HTR-8/SVneo (cell line): ENCODE results near the gene BEND7.

ENCODE experiments used
- DNase-seq: peaks from one replicate; pipeline ENCODE4 v3.0.0; 2011; ENCODE audit warnings: low spot score, mixed read lengths; ENCODE audit not compliant: insufficient read length
- FAIRE-seq: peaks from 2 replicates; lab custom pipeline; 2011; peaks lifted over from hg19 to GRCh38; lab: Jason Lieb, UNC

BEND7 gene

GRCh38 chr10:13525663-13526062 lies 3.2 kb downstream of the BEND7 start:
- DNase-seq: no peak

GRCh38 chr10:13521026-13521425 lies 7.8 kb downstream of the BEND7 start:
- DNase-seq: no peak
- no peak for FAIRE-seq

More at GRCh38 chr10:13525663-13526062, 3.2 kb downstream of the BEND7 start:
- FAIRE-seq: no peak

GRCh38 chr10:13520194-13520593 lies 8.6 kb downstream of the BEND7 start:
- DNase-seq (no peak), FAIRE-seq (no peak)

GRCh38 chr10:13518076-13518692 lies 10.6 kb downstream of the BEND7 start:
- no peak for DNase-seq

GRCh38 chr10:13517675-13518074 lies 11.1 kb downstream of the BEND7 start:
- FAIRE-seq: no peak
- DNase-seq: no peak

More at GRCh38 chr10:13518076-13518692, 10.6 kb downstream of the BEND7 start:
- no peak for FAIRE-seq

- no peak for FAIRE-seq
Observed at GRCh38 chr10:13516176-13516575, 12.6 kb downstream of the BEND7 start.

GRCh38 chr10:13515467-13515866 lies 13.3 kb downstream of the BEND7 start:
- no peak for FAIRE-seq

More at GRCh38 chr10:13516176-13516575, 12.6 kb downstream of the BEND7 start:
- no peak for DNase-seq

GRCh38 chr10:13514296-13514695 lies 14.5 kb downstream of the BEND7 start:
- no peak for FAIRE-seq
- DNase-seq: no peak

More at GRCh38 chr10:13515467-13515866, 13.3 kb downstream of the BEND7 start:
- DNase-seq: no peak

GRCh38 chr10:13512564-13512963 lies 16.2 kb downstream of the BEND7 start:
- DNase-seq: no peak
- no peak for FAIRE-seq

GRCh38 chr10:13511409-13511808 lies 17.4 kb downstream of the BEND7 start:
- DNase-seq: no peak
- no peak for FAIRE-seq

GRCh38 chr10:13505052-13505680 lies 23.6 kb downstream of the BEND7 start:
- DNase-seq: no peak
- FAIRE-seq: no peak

GRCh38 chr10:13503745-13504463 lies 24.9 kb downstream of the BEND7 start:
- FAIRE-seq: no peak
- no peak for DNase-seq

- no peak for DNase-seq
- no peak for FAIRE-seq
Observed at GRCh38 chr10:13502380-13502779, 26.4 kb downstream of the BEND7 start.

- DNase-seq (no peak), FAIRE-seq (peak; percentile 16)
Observed at GRCh38 chr10:13500201-13500600, 28.6 kb downstream of the BEND7 start.

GRCh38 chr10:13499150-13499549 lies 29.7 kb downstream of the BEND7 start:
- DNase-seq (no peak), FAIRE-seq (no peak)

GRCh38 chr10:13496931-13497330 lies 31.9 kb downstream of the BEND7 start:
- DNase-seq (no peak), FAIRE-seq (no peak)

- DNase-seq: no peak
- no peak for FAIRE-seq
Observed at GRCh38 chr10:13496164-13496563, 32.6 kb downstream of the BEND7 start.

GRCh38 chr10:13492493-13493180 lies 36.2 kb downstream of the BEND7 start:
- no peak for DNase-seq
- FAIRE-seq: no peak

- FAIRE-seq (no peak), DNase-seq (no peak)
Observed at GRCh38 chr10:13491747-13492360, 37.0 kb downstream of the BEND7 start.

GRCh38 chr10:13490503-13490902 lies 38.3 kb downstream of the BEND7 start:
- no peak for FAIRE-seq
- DNase-seq: no peak
